ENCODE results near the gene AIMP2. TPM values are rescaled to one million over a fixed set of nuclear protein-coding genes. Genes with fewer than 3 reads are reported as not detected.
"Not testable (repeated sequence)": the region's sequence is repeated elsewhere in the genome, so short reads cannot be mapped to it uniquely, and the experiment has no call there.

Gene AIMP2
- 83.7 TPM for polyA plus RNA-seq (2012; ENCODE audit: insufficient read depth, insufficient read length)

DNA sequence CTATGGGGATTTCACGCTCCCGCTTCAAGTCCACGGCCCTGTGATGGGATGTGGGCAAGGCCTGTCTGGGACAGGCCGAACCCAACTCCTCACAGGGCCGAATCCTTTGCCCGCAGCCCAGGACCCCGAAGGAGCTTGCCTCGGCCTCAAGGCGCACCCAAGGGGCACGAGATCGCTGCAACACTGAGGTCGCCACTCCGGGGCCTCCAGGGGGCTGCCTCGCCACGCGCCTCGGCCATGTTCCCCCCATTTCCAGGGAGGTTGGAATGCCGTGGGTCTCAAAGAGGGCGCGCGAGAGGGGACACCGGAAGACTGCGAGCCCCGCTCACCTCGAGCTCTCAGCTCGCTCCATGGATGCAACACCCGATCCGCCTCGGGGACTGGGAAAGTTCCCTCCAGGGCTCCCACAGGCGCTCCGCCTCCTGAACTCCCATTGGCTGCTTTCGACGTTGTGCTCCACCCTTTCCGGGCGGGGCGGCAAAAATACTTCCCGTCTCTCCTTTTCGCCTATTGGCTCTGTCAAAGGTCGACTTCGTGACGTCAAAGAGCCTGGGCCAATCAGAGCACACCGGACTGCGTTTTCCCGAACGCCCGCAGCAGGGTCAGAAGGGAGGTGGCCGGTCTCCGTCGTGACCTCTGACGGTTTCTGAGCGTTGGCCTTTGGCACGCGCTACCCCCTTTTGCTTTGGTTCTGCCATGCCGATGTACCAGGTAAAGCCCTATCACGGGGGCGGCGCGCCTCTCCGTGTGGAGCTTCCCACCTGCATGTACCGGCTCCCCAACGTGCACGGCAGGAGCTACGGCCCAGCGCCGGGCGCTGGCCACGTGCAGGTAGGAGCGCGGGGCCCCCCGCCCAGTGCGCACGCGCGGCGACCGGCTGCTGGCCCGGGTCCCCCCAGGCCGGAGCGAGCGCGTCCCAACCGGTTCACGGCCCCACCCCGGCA is at the start of gene AIMP2, which contains the start of gene PMS2:
TSS of gene AIMP2 (plus strand) at position 605 of the 944 bp plus-strand sequence. CDS start at position 697, 92 bp downstream.
TSS of gene PMS2 (minus strand) at position 382 of the 944 bp plus-strand sequence. CDS start at position 352, 30 bp downstream.
- peak; percentile 93 for DNase-seq (ENCODE audit: low read depth, low spot score)

GRCh38 chr7:5963205-5963604 is 45.9 kb upstream of the AIMP2 start:
- not testable (repeated sequence) for DNase-seq (ENCODE audit: low read depth, low spot score); H3K4me3 ChIP-seq (ENCODE audit: low read length)

More for the DNA sequence above, at the start of gene AIMP2, which contains the start of gene PMS2:
- H3K4me3 ChIP-seq (ENCODE audit: low read length) = peak within 1 kb of the TSS; percentile 78

GRCh38 chr7:5963810-5964209 is 45.3 kb upstream of the AIMP2 start:
- H3K4me3 ChIP-seq (ENCODE audit: low read length); DNase-seq (ENCODE audit: low read depth, low spot score): not testable (repeated sequence)

GRCh38 chr7:5970347-5970911 is 38.6 kb upstream of the AIMP2 start, which contains the start of gene RSPH10B:
Gene RSPH10B (minus strand): TSS chr7:5970689. CDS start chr7:5967116, 3,573 bp downstream.
- not testable (repeated sequence) for H3K4me3 ChIP-seq (ENCODE audit: low read length); DNase-seq (ENCODE audit: low read depth, low spot score)

- not testable (repeated sequence) for DNase-seq (ENCODE audit: low read depth, low spot score); H3K4me3 ChIP-seq (ENCODE audit: low read length)
Observed at GRCh38 chr7:5973580-5973979, 35.5 kb upstream of the AIMP2 start.

- not testable (repeated sequence) for H3K4me3 ChIP-seq (ENCODE audit: low read length); DNase-seq (ENCODE audit: low read depth, low spot score)
Observed at GRCh38 chr7:5979680-5980314, 29.3 kb upstream of the AIMP2 start.

GRCh38 chr7:5987061-5987460 is 22.0 kb upstream of the AIMP2 start:
- not testable (repeated sequence) for H3K4me3 ChIP-seq (ENCODE audit: low read length); DNase-seq (ENCODE audit: low read depth, low spot score)

GRCh38 chr7:5997210-5997808 is 11.8 kb upstream of the AIMP2 start:
- H3K4me3 ChIP-seq (ENCODE audit: low read length) = no peak overlapping the region
- peak; percentile 55 for DNase-seq (ENCODE audit: low read depth, low spot score)

GRCh38 chr7:6007386-6007785 is 1.7 kb upstream of the AIMP2 start:
- DNase-seq (ENCODE audit: low read depth, low spot score) = no peak
- H3K4me3 ChIP-seq (ENCODE audit: low read length) = no peak overlapping the region; the same call in 1 of the 2 replicates

DNA sequence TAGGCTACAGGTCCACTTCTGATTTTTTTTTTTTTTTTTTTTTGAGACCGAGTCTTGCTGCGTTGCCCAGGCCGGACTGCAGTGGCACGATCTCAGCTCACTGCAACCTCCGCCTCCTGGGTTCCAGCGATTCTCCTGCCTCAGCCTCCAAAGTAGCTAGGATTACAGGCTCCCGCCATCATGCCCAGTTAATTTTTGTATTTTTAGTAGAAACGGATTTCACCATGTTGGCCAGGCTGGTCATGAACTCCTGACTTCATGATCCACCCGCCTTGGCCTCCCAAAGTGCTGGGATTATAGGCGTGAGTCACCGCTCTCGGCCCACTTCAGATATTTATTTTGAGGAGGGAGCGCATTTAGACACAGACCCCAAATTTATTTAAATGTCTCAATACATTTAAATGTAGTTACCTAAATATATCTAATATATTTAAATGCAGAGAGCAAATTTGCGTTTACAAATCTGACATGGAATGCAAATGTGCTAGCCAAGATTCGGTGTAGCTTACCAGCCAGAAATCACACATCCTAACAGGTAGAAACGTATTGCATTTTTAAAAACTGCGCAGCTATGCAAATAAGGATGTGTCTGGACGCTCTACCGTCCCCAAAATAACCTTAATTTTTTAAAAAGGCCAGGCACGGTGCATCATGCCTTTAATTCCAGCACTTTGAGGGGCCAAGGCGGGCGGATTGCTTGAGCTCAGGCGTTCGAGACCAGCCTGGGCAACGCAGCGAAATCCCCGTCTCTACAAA is 1.1 kb upstream of the AIMP2 start:
- not testable (repeated sequence) for DNase-seq (ENCODE audit: low read depth, low spot score)
- H3K4me3 ChIP-seq (ENCODE audit: low read length) = peak overlapping the region; percentile 78

DNA sequence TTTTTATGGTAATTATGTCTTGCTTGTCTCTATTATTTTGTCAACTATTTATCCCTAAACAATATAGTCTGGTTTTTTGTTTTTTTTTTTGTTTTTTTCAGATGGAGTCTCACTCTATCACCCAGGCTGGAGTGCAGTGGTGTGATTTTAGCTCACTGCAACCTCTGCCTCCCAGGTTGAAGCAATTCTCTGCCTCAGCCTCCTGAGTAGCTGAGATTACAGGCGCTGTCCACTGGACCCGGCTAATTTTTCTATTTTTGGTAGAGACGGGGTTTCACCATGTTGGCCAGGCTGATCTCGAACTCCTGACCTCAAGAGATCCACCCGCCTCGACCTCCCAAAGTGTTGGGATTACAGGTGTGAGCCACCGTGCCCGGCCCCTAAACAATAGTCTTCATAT is 1.3 kb downstream of the AIMP2 start:
- peak overlapping the region; percentile 78 for H3K4me3 ChIP-seq (ENCODE audit: low read length)
- DNase-seq (ENCODE audit: low read depth, low spot score) = not testable (repeated sequence)

- H3K4me3 ChIP-seq (ENCODE audit: low read length) = no peak overlapping the region
- DNase-seq (ENCODE audit: low read depth, low spot score) = no peak
Observed at GRCh38 chr7:6011541-6011940, 2.5 kb downstream of the AIMP2 start.

DNA sequence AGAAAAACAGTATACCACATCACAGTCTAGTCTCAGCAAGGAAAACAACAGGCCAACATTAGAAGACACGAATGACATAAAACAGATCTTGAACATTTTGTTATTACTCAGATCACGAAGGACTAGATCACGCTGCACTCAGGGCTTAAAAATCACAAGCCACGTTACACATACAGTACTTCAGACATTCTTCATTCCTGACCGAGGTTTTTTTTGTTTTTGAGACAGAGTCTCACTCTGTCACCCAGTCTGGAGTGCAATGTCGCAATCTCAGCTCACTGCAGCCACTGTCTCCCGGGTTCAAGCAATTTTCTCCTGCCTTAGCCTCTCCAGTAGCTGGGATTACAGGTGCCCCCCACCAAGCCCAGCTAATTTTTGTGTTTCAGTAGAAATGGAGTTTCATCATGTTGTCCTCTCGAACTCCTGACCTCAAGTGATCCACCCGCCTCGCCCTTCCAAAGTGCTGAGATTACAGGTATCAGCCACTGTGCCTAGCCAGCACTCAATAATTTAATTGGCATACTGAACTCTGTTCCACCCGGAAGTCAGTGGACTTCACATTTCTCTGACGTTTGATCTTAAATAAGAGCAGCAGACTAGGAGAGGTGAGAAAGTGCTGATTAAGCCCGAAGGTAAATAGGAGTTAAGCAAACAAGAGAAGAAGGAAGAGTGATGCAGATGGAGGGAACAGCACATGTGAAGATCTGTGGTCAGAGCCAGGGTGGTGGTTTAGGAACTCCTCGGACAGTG is 3.5 kb downstream of the AIMP2 start:
- DNase-seq (ENCODE audit: low read depth, low spot score) = no peak
- no peak overlapping the region for H3K4me3 ChIP-seq (ENCODE audit: low read length)

- no peak overlapping the region for H3K4me3 ChIP-seq (ENCODE audit: low read length)
Observed at GRCh38 chr7:6015917-6016652, 7.0 kb downstream of the AIMP2 start.

DNA sequence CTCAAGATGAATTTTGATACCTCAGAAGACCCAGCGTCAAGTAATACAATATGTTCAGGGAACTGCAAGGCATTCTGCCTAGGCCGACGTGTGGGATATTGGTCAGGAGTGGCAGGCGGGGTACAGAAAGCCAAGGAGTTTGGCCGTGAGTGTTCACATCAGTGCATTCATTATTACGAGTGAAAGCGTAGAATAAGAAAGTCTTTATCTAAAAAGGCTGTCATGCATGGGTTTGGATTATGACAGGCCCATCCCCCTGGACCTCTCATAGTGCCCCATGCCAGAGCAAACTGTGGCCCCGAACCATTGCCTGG is 7.5 kb downstream of the AIMP2 start:
- no peak for DNase-seq (ENCODE audit: low read depth, low spot score)
- H3K4me3 ChIP-seq (ENCODE audit: low read length) = no peak overlapping the region

More at GRCh38 chr7:6015917-6016652, 7.0 kb downstream of the AIMP2 start:
- DNase-seq (ENCODE audit: low read depth, low spot score) = no peak

DNA sequence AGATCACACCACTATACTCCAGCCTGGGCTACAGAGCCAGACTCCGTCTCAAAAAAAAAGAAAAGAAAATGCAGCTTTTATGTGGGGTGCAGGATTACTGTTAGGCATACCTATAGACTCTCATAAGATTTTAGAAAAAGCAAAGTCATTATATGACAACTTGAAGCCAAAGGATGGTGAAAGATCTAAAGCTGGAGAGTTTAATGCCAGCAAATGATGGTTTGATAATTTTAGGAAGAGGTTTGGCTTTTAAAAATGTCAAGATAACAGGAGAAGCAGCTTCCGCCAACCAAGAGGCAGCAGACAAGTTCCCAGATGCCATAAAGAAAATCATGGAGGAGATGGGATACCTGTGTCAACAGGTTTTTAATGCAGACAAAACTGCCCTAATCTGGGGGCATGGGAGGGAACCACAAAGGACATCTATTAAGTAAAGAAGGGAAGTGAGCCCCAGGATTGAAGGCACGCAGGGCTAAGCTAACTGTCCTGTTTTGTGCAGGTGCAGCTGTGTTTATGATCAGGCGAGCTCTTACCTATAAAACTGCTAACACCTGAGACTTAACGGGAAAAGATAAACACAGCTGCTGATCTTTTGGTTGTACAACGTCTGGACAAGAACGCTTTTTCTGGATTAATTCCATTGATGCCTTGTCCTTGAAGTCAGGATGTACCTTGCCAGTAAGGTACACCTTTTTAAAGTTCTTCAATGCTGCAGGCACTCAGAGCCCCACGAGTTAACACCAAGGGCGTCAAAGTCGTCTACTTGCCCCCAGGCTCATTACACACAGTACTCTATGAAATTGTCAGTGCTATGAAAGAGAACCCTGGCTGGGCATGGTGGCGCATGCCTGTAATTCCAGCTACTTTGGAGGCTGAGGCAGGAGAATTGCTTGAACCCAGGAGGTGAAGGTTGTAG is 11.6 kb downstream of the AIMP2 start:
- H3K4me3 ChIP-seq (ENCODE audit: low read length) = no peak overlapping the region
- no peak for DNase-seq (ENCODE audit: low read depth, low spot score)

Data from Jurkat, Clone E6-1 (cell line).